ENCODE results near the gene ARSI. TPM values are rescaled to one million over a fixed set of nuclear protein-coding genes. Genes with fewer than 3 reads are reported as not detected.
A peak's percentile ranks its signal among the peaks of the same experiment; 100 is the strongest.

ARSI gene
- total and polyA plus RNA-seq, 2 of the 4 experiments (the other 2 are of a cell fraction), result 14.8 to 15.2 TPM

DNA sequence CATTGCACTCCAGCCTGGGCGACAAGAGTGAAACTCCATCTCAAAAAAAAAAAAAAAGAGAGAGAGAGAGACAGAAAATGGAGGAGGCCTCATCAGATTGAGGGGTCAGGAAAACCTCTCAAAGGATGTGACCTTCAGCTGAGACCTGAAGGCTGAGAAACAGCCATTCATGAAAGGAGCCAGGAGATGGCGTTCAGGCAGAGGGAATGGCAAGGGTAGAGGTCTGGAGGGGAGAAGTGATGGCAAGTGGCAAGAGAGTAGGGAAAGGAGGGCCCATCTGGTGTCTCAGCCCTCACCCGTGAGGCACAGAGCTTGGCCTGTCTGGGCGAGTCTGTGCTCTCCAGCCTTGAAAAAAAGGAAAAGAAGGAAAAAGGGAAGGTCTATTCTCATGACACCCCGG lies 30.2 kb downstream of the ARSI start:
- no TSS peak for BruUV-seq (replicated peaks)
- no peak overlapping the region for H4K8ac ChIP-seq (ENCODE audit: low read depth in 2 of 2, low read length in 2 of 2)
- H3K14ac ChIP-seq (replicated peaks; ENCODE audit: low read depth, low read length), result no peak overlapping the region
- no peaks in the 10 kb centered on the region for H3K79me1 ChIP-seq (ENCODE audit: low read depth in 1 of 2, low read length in 2 of 2)
- H3K23ac ChIP-seq (ENCODE audit: low read depth, low read length), result no peak overlapping the region
- no peak overlapping the region for H2BK120ac ChIP-seq (ENCODE audit: low read depth, low read length)
- peak overlapping the region; percentile 39 for H2AK9ac ChIP-seq (replicated peaks; ENCODE audit: low read depth, low read length, poor library complexity)
- POLR2A ChIA-PET (ENCODE audit: unreplicated experiment), result no interaction called here
- in situ Hi-C loops (cut with MboI; ENCODE audit: low sequenced_read_pairs) (no loop called here), dilution Hi-C loops (cut with HindIII; ENCODE audit: low sequenced_read_pairs, unreplicated experiment) (no loop called here), intact Hi-C loops (cut with micrococcal nuclease) (loop anchor here (1.0 kb wide), 2 partner anchors 78 to 164 kb away; no protein-coding TSS in a partner anchor)
- CTCF ChIA-PET, result interaction anchor here (0.6 to 3.3 kb wide), 3 partner anchors 13 to 78 kb away, joined by 3 to 24 read pairs (median 3); no protein-coding TSS in a partner anchor
- no peaks in the 10 kb centered on the region for H3K36me3 ChIP-seq (ENCODE audit: control insufficient read depth, insufficient read depth, low read length)
- ATAC-seq (ENCODE audit: low read depth), result peak; percentile 89
- H4K5ac ChIP-seq (ENCODE audit: low read depth, low read length), result no peak overlapping the region
- H3K9me3 ChIP-seq (ENCODE audit: control insufficient read depth, insufficient read depth, low read length), result no peaks in the 10 kb centered on the region
- H3K27me3 ChIP-seq (ENCODE audit: control insufficient read depth, insufficient read depth, low read length), result no peaks in the 10 kb centered on the region
- H3K9ac ChIP-seq (ENCODE audit: low read depth, low read length), result no peak overlapping the region
- H3K4me3 ChIP-seq (ENCODE audit: insufficient read depth, low read depth, low read length), result no peak overlapping the region
- no peak overlapping the region for H3K27ac ChIP-seq (ENCODE audit: insufficient read depth, low read length)
- no peak overlapping the region for H3K56ac ChIP-seq (ENCODE audit: extremely low read depth, insufficient read depth, low read length)
- H2BK5ac ChIP-seq (ENCODE audit: low read depth, low read length, poor library complexity, severe bottlenecking), result no peak overlapping the region
- H4K20me1 ChIP-seq (ENCODE audit: insufficient read depth, low read length), result no peaks in the 10 kb centered on the region
- no peak overlapping the region for H2AFZ ChIP-seq (replicated peaks; ENCODE audit: low read length, poor library complexity)
- DNase-seq, result peak; percentile 52
- H2BK15ac ChIP-seq (ENCODE audit: low read depth, low read length), result no peak overlapping the region
- H2BK20ac ChIP-seq (ENCODE audit: low read depth, low read length), result no peak overlapping the region
- WGBS, 2 experiments (ENCODE audit: extremely low coverage in 2 of 2, insufficient read length in 1 of 2), result no CpG with 5 or more reads among the region's 5 CpGs
- 0 out of 2 replicates have a peak overlapping the region, but pooled peaks have one; percentile 20 for H2AK5ac ChIP-seq (ENCODE audit: low read depth, low read length)
- H3K9me1 ChIP-seq (ENCODE audit: insufficient read depth, low read length), result peaks cover 5% of the 10 kb centered on the region; the same call in 1 of the 2 replicates
- peaks cover 7% of the 10 kb centered on the region for H3K4me1 ChIP-seq (ENCODE audit: control insufficient read depth, insufficient read depth, low read length)
- H3K4ac ChIP-seq (ENCODE audit: low read depth, low read length), result no peak overlapping the region
- H3K4me2 ChIP-seq (ENCODE audit: low read depth, low read length), result no peak overlapping the region
- no peak overlapping the region for H4K91ac ChIP-seq (ENCODE audit: insufficient read depth, low read depth, low read length)
- no peak overlapping the region for H3K18ac ChIP-seq (ENCODE audit: low read depth, low read length)
- TF ChIP-seq FOS (IDR thresholded peaks at IDR 0.05; ENCODE audit: low read depth, low read length) (no peak), MAFK (IDR thresholded peaks at IDR 0.05; ENCODE audit: low read depth, low read length) (no peak), NFE2L2 (IDR thresholded peaks at IDR 0.05; ENCODE audit: low read depth, low read length) (no peak), POLR2A (IDR thresholded peaks at IDR 0.05; ENCODE audit: low read depth, low read length) (no peak), RCOR1 (IDR thresholded peaks at IDR 0.05; ENCODE audit: insufficient replicate concordance, low read length) (no peak), CHD1 (IDR thresholded peaks at IDR 0.05; ENCODE audit: low read depth, low read length) (no peak), SMC3 (IDR thresholded peaks at IDR 0.05; ENCODE audit: low read depth, low read length) (peak; percentile 85), RAD21 (IDR thresholded peaks at IDR 0.05; ENCODE audit: low read length) (peak; percentile 88), MXI1 (IDR thresholded peaks at IDR 0.05; ENCODE audit: borderline replicate concordance, low read depth, low read length) (no peak), RFX5 (IDR thresholded peaks at IDR 0.05; ENCODE audit: low read depth, low read length) (no peak), MAZ (IDR thresholded peaks at IDR 0.05; ENCODE audit: borderline replicate concordance, low read depth, low read length) (no peak)
- TF ChIP-seq, protein P1, sequence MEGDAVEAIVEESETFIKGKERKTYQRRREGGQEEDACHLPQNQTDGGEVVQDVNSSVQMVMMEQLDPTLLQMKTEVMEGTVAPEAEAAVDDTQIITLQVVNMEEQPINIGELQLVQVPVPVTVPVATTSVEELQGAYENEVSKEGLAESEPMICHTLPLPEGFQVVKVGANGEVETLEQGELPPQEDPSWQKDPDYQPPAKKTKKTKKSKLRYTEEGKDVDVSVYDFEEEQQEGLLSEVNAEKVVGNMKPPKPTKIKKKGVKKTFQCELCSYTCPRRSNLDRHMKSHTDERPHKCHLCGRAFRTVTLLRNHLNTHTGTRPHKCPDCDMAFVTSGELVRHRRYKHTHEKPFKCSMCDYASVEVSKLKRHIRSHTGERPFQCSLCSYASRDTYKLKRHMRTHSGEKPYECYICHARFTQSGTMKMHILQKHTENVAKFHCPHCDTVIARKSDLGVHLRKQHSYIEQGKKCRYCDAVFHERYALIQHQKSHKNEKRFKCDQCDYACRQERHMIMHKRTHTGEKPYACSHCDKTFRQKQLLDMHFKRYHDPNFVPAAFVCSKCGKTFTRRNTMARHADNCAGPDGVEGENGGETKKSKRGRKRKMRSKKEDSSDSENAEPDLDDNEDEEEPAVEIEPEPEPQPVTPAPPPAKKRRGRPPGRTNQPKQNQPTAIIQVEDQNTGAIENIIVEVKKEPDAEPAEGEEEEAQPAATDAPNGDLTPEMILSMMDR (conservative IDR thresholded peaks at IDR 0.05; ENCODE audit: low read depth, low read length), result peak; percentile 65
